Naive thymus-derived CD4-positive, alpha-beta T cell (primary cell): ENCODE measurements around the gene PVALB. TPM values are rescaled to one million over a fixed set of nuclear protein-coding genes. Genes with fewer than 3 reads are reported as not detected.

ENCODE experiments used
- ATAC-seq: fragments of 150-1000 bp; cut with Tn5 transposase; 2 replicates; pipeline ENCODE4 v1.10.0; 2021; ENCODE audit warnings: mild to moderate bottlenecking, moderate library complexity
- CTCF ChIA-PET: fragments of 350-600 bp; sonication (Branson Sonifier 250); formaldehyde crosslinking; loops from one replicate; lab custom pipeline; 2021; ENCODE audit warnings: antibody characterized with exemption; lab: Charles Lee
- POLR2A ChIA-PET: fragments of 350-600 bp; sonication (Branson Sonifier 250); formaldehyde crosslinking; loops from one replicate; lab custom pipeline; 2021; ENCODE audit warnings: antibody characterized with exemption, inconsistent platforms; lab: Charles Lee
- DNase-seq, 9 donors: peaks; one replicate each; pipeline versions ENCODE4 v3.0.0 to v3.0.0-alpha.2; 2020 to 2022; ENCODE audit warnings: mixed read lengths in 1 of 9
- H3K27ac ChIP-seq: one replicate; pipeline ENCODE4 v1.7.0; 2013; ENCODE audit warnings: mild to moderate bottlenecking, low read depth, low read length, moderate library complexity
- H3K27me3 ChIP-seq, 2 donors: one replicate each; pipeline ENCODE4 v1.7.0; 2013; ENCODE audit warnings: low read length in 2 of 2, mild to moderate bottlenecking in 2 of 2, moderate library complexity in 2 of 2; ENCODE audit not compliant: control insufficient read depth in 2 of 2, insufficient read depth in 2 of 2
- H3K36me3 ChIP-seq, 3 experiments: 1 replicate in 2 of 3; 2 replicates in 1 of 3; pipeline ENCODE4 v1.7.0; 2013; ENCODE audit warnings: low read length in 3 of 3, mild to moderate bottlenecking in 3 of 3, moderate library complexity in 1 of 3; ENCODE audit not compliant: insufficient read depth in 3 of 3, control insufficient read depth in 2 of 3
- H3K4me1 ChIP-seq, 2 donors: one replicate each; pipeline ENCODE4 v1.7.0; 2013; ENCODE audit warnings: low read length in 2 of 2, mild to moderate bottlenecking in 2 of 2, moderate library complexity in 1 of 2; ENCODE audit not compliant: control insufficient read depth in 2 of 2, insufficient read depth in 2 of 2
- H3K4me3 ChIP-seq: 2 replicates; pipeline ENCODE4 v1.7.0; 2013; ENCODE audit warnings: mild to moderate bottlenecking, low read length
- H3K9me3 ChIP-seq, 3 experiments: 1 replicate in 2 of 3; 2 replicates in 1 of 3; pipeline ENCODE4 v1.7.0; 2013; ENCODE audit warnings: low read length in 3 of 3; ENCODE audit not compliant: control insufficient read depth in 2 of 3
- H3K27ac Mint-ChIP-seq, 9 donors: one replicate each; pipeline ENCODE4 v1.8.0; 2020 to 2022; ENCODE audit warnings: mixed read lengths in 9 of 9, mild to moderate bottlenecking in 8 of 9, moderate library complexity in 5 of 9, inconsistent platforms in 2 of 9
- H3K27me3 Mint-ChIP-seq, 5 donors: one replicate each; pipeline ENCODE4 v1.8.0; 2021 to 2022; ENCODE audit warnings: mixed read lengths in 5 of 5, mild to moderate bottlenecking in 1 of 5
- H3K36me3 Mint-ChIP-seq, 5 donors: one replicate each; pipeline ENCODE4 v1.8.0; 2020 to 2022; ENCODE audit warnings: mixed read lengths in 5 of 5, mild to moderate bottlenecking in 3 of 5, inconsistent platforms in 1 of 5
- H3K4me1 Mint-ChIP-seq, 7 donors: one replicate each; pipeline ENCODE4 v1.8.0; 2020 to 2022; ENCODE audit warnings: mixed read lengths in 7 of 7, mild to moderate bottlenecking in 3 of 7, inconsistent platforms in 1 of 7
- H3K4me3 Mint-ChIP-seq, 10 donors: one replicate each; pipeline ENCODE4 v1.8.0; 2020 to 2022; ENCODE audit warnings: mild to moderate bottlenecking in 10 of 10, mixed read lengths in 10 of 10, moderate library complexity in 6 of 10, inconsistent platforms in 2 of 10
- H3K9me3 Mint-ChIP-seq, 11 donors: one replicate each; pipeline ENCODE4 v1.8.0; 2020 to 2022; ENCODE audit warnings: mixed read lengths in 11 of 11, mild to moderate bottlenecking in 4 of 11, inconsistent platforms in 1 of 11, moderate library complexity in 1 of 11
- intact Hi-C, 2 donors: fragments of 100-400 bp; cut with micrococcal nuclease; formaldehyde crosslinking; loops; one replicate each; pipeline ENCODE4 v1.15.1; 2023
- polyA plus RNA-seq, 2 donors: library from polyadenylated mRNA; unstranded; fragments of 300-500 nt; fragmentation: Illumina TruSeq; gene quantifications; one replicate each; pipeline ENCODE4 v1.2.3, GENCODE V29; 2021
- total RNA-seq, 6 experiments: library from RNA in 5 of 6; stranded (reverse) in 5 of 6; gene quantifications; 1 replicate in 5 of 6; 2 replicates in 1 of 6; pipeline ENCODE4 v1.2.3 and lab custom pipeline; 2021 to 2026

The PVALB gene
- total and polyA plus RNA-seq, 7 experiments from 2014 or later: not detected

GRCh38 chr22:36830601-36831000 lies 13.8 kb upstream of the PVALB start:
- intact Hi-C loops: no loop called here
- H3K4me1 Mint-ChIP-seq: peaks cover 14 to 30% (median 25%) of the 10 kb centered on the region in 7 donors
- H3K36me3 ChIP-seq: no peaks in the 10 kb centered on the region
- ChIA-PET CTCF (no interaction called here), POLR2A (no interaction called here)
- peaks cover 0 to 4% of the 10 kb centered on the region in 2 donors for H3K27me3 ChIP-seq
- peak overlapping the region in 5 of 10 donors; percentile 3 to 41 (median 17) for H3K4me3 Mint-ChIP-seq
- peak; percentile 48 for ATAC-seq
- no peaks in the 10 kb centered on the region for H3K9me3 ChIP-seq
- no peak overlapping the region for H3K4me3 ChIP-seq
- H3K27me3 Mint-ChIP-seq: peaks cover 21 to 58% (median 47%) of the 10 kb centered on the region in 5 donors
- H3K9me3 Mint-ChIP-seq: peaks cover 0 to 5% (median 0%) of the 10 kb centered on the region in 11 donors
- H3K27ac ChIP-seq: no peak overlapping the region
- no peak overlapping the region for H3K27ac Mint-ChIP-seq
- peaks cover 0 to 4% (median 4%) of the 10 kb centered on the region in 5 donors for H3K36me3 Mint-ChIP-seq
- peaks cover 5 to 15% of the 10 kb centered on the region in 2 donors for H3K4me1 ChIP-seq
- peak in 7 of 9 donors; percentile 10 to 44 (median 35) for DNase-seq

- H3K36me3 ChIP-seq: no peaks in the 10 kb centered on the region
- peaks cover 0 to 5% (median 0%) of the 10 kb centered on the region in 11 donors for H3K9me3 Mint-ChIP-seq
- intact Hi-C loops: no loop called here
- no peaks in the 10 kb centered on the region for H3K9me3 ChIP-seq
- no peak overlapping the region for H3K27ac Mint-ChIP-seq
- peaks cover 0 to 4% of the 10 kb centered on the region in 2 donors for H3K27me3 ChIP-seq
- peaks cover 18 to 63% (median 51%) of the 10 kb centered on the region in 5 donors for H3K27me3 Mint-ChIP-seq
- no peak overlapping the region for H3K4me3 ChIP-seq
- H3K4me1 ChIP-seq: peaks cover 5 to 15% of the 10 kb centered on the region in 2 donors
- DNase-seq (no peak), ATAC-seq (no peak)
- H3K4me1 Mint-ChIP-seq: peaks cover 14 to 30% (median 25%) of the 10 kb centered on the region in 7 donors
- no peak overlapping the region for H3K4me3 Mint-ChIP-seq
- H3K27ac ChIP-seq: no peak overlapping the region
- peaks cover 0 to 4% (median 4%) of the 10 kb centered on the region in 5 donors for H3K36me3 Mint-ChIP-seq
- ChIA-PET POLR2A (no interaction called here), CTCF (interaction anchor here (1.0 kb wide), 1 partner anchor 73 kb away, joined by 3 read pairs; no protein-coding TSS in a partner anchor)
These were observed 12.7 kb upstream of the PVALB start for GRCh38 chr22:36829370-36830002.

GRCh38 chr22:36828815-36829214 lies 12.0 kb upstream of the PVALB start:
- Mint-ChIP-seq H3K4me3 (no peak overlapping the region), H3K27ac (no peak overlapping the region), H3K9me3 (peaks cover 0 to 5% (median 0%) of the 10 kb centered on the region in 11 donors), H3K4me1 (peaks cover 14 to 30% (median 25%) of the 10 kb centered on the region in 7 donors), H3K27me3 (peaks cover 16 to 65% (median 50%) of the 10 kb centered on the region in 5 donors), H3K36me3 (peaks cover 0 to 4% (median 4%) of the 10 kb centered on the region in 5 donors)
- H3K36me3 ChIP-seq: no peaks in the 10 kb centered on the region
- ChIA-PET CTCF (interaction anchor here (1.0 kb wide), 1 partner anchor 72 kb away, joined by 3 read pairs; no protein-coding TSS in a partner anchor), POLR2A (no interaction called here)
- intact Hi-C loops: no loop called here
- no peaks in the 10 kb centered on the region for H3K9me3 ChIP-seq
- no peak overlapping the region for H3K4me3 ChIP-seq
- DNase-seq: no peak
- peaks cover 0 to 4% of the 10 kb centered on the region in 2 donors for H3K27me3 ChIP-seq
- ATAC-seq: no peak
- no peak overlapping the region for H3K27ac ChIP-seq
- peaks cover 5 to 15% of the 10 kb centered on the region in 2 donors for H3K4me1 ChIP-seq

GRCh38 chr22:36826262-36826661 lies 9.4 kb upstream of the PVALB start:
- CTCF ChIA-PET: no interaction called here
- H3K9me3 ChIP-seq: no peaks in the 10 kb centered on the region

GRCh38 chr22:36824655-36825054 lies 7.8 kb upstream of the PVALB start:
- H3K9me3 Mint-ChIP-seq: no peaks in the 10 kb centered on the region
- Histone ChIP-seq H3K27me3 (peaks cover 0 to 4% of the 10 kb centered on the region in 2 donors), H3K36me3 (no peaks in the 10 kb centered on the region), H3K4me1 (no peaks in the 10 kb centered on the region), H3K9me3 (no peaks in the 10 kb centered on the region), H3K4me3 (no peak overlapping the region), H3K27ac (no peak overlapping the region)
- intact Hi-C loops: no loop called here
- peak overlapping the region in 1 of 9 donors; percentile 13 for H3K27ac Mint-ChIP-seq
- H3K4me3 Mint-ChIP-seq: no peak overlapping the region
- no peak for ATAC-seq
- POLR2A ChIA-PET: no interaction called here
- peaks cover 0 to 10% (median 5%) of the 10 kb centered on the region in 7 donors for H3K4me1 Mint-ChIP-seq
- CTCF ChIA-PET: no interaction called here
- H3K27me3 Mint-ChIP-seq: peaks cover 26 to 49% (median 38%) of the 10 kb centered on the region in 5 donors
- H3K36me3 Mint-ChIP-seq: no peaks in the 10 kb centered on the region
- no peak for DNase-seq

More at GRCh38 chr22:36826262-36826661, 9.4 kb upstream of the PVALB start:
- peaks cover 12 to 26% (median 17%) of the 10 kb centered on the region in 7 donors for H3K4me1 Mint-ChIP-seq
- POLR2A ChIA-PET: no interaction called here
- no peaks in the 10 kb centered on the region for H3K36me3 ChIP-seq
- intact Hi-C loops: no loop called here
- H3K27me3 Mint-ChIP-seq: peaks cover 16 to 54% (median 39%) of the 10 kb centered on the region in 5 donors
- H3K27ac Mint-ChIP-seq: no peak overlapping the region
- H3K9me3 Mint-ChIP-seq: no peaks in the 10 kb centered on the region
- H3K36me3 Mint-ChIP-seq: no peaks in the 10 kb centered on the region
- DNase-seq: no peak
- H3K4me1 ChIP-seq: peaks cover 5 to 14% of the 10 kb centered on the region in 2 donors
- H3K4me3 Mint-ChIP-seq: no peak overlapping the region
- ATAC-seq: no peak
- H3K4me3 ChIP-seq: no peak overlapping the region
- peaks cover 0 to 4% of the 10 kb centered on the region in 2 donors for H3K27me3 ChIP-seq
- H3K27ac ChIP-seq: no peak overlapping the region

- H3K9me3 Mint-ChIP-seq: no peaks in the 10 kb centered on the region
- POLR2A ChIA-PET: no interaction called here
- H3K4me3 Mint-ChIP-seq: no peak overlapping the region
- ATAC-seq (no peak), DNase-seq (no peak)
- H3K36me3 Mint-ChIP-seq: no peaks in the 10 kb centered on the region
- Histone ChIP-seq H3K4me3 (no peak overlapping the region), H3K36me3 (no peaks in the 10 kb centered on the region), H3K27ac (no peak overlapping the region), H3K4me1 (no peaks in the 10 kb centered on the region), H3K27me3 (no peaks in the 10 kb centered on the region), H3K9me3 (no peaks in the 10 kb centered on the region)
- CTCF ChIA-PET: no interaction called here
- peaks cover 39 to 46% (median 43%) of the 10 kb centered on the region in 5 donors for H3K27me3 Mint-ChIP-seq
- intact Hi-C loops: no loop called here
- H3K27ac Mint-ChIP-seq: no peak overlapping the region
- H3K4me1 Mint-ChIP-seq: peaks cover 0 to 5% (median 0%) of the 10 kb centered on the region in 7 donors
These were observed 6.5 kb upstream of the PVALB start for GRCh38 chr22:36823186-36823839.
